ENCODE data around the gene CDH16.
"Not testable (repeated sequence)": the region's sequence is repeated elsewhere in the genome, so short reads cannot be mapped to it uniquely, and the experiment has no call there.

CDH16 gene

DNA sequence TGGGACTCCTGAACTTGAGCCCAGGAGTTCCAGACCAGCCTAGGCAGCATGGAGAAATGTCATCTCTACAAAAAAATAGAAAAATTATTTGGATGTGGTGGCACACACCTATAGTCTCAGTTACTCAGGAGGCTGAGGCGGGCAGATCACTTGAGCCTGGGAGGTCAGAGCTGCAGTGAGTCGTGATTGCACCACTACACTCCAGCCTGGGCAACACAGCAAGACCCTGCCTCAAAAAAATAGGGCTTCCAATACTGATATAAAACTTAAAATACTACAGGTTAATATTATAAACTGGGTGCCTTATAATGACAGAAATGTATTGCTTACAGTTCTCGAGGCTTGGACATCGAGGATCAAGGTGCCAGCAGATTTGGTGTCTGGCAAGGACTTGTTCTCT lies 27.3 kb upstream of the CDH16 start:
- no peak overlapping the region for H3K4me3 ChIP-seq (ENCODE audit: low read depth, low read length)
- TF ChIP-seq, protein P1, sequence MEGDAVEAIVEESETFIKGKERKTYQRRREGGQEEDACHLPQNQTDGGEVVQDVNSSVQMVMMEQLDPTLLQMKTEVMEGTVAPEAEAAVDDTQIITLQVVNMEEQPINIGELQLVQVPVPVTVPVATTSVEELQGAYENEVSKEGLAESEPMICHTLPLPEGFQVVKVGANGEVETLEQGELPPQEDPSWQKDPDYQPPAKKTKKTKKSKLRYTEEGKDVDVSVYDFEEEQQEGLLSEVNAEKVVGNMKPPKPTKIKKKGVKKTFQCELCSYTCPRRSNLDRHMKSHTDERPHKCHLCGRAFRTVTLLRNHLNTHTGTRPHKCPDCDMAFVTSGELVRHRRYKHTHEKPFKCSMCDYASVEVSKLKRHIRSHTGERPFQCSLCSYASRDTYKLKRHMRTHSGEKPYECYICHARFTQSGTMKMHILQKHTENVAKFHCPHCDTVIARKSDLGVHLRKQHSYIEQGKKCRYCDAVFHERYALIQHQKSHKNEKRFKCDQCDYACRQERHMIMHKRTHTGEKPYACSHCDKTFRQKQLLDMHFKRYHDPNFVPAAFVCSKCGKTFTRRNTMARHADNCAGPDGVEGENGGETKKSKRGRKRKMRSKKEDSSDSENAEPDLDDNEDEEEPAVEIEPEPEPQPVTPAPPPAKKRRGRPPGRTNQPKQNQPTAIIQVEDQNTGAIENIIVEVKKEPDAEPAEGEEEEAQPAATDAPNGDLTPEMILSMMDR (IDR thresholded peaks at IDR 0.05; ENCODE audit: borderline replicate concordance, insufficient read depth, low read depth, low read length): no peak

DNA sequence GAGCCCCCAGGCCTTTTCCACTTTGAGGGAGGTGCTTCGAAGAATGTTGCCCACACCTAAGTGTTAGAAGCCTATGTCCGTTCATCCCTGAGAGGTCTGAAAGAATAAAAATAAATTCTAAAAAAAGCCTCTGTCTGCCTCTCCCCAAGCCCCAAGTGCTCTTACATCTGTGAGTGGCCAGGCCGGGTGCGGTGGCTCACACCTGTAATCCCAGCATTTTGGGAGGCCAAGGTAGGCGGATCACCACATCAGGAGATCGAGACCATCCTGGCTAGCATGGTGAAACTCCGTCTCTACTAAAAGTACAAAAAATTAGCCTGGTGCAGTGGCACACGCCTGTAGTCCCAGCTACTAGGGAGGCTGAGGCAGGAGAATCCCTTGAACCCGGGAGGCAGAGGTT lies 26.3 kb upstream of the CDH16 start:
- H3K4me3 ChIP-seq (ENCODE audit: low read depth, low read length): not testable (repeated sequence)

DNA sequence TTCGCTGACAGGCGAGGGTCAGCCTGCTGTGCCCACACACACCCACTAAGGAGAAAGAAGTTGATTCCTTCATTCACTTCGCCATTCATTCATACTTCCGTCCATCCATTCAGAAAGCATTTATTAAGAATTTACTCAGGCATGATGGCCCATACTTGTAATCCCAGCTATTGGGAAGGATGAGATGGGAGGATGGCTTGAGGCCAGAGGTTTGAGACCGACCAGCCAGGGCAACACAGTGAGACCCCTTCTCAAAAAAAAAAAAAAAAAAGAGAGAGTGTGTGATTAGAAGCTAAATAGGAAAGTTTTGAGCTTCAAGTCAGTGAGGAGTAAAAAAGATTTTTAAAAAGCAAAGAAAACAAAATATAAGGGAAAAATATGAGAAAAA lies 25.4 kb upstream of the CDH16 start:
- TF ChIP-seq, protein P1 (IDR thresholded peaks at IDR 0.05; ENCODE audit: borderline replicate concordance, insufficient read depth, low read depth, low read length): no peak
- no peak overlapping the region for H3K4me3 ChIP-seq (ENCODE audit: low read depth, low read length)

DNA sequence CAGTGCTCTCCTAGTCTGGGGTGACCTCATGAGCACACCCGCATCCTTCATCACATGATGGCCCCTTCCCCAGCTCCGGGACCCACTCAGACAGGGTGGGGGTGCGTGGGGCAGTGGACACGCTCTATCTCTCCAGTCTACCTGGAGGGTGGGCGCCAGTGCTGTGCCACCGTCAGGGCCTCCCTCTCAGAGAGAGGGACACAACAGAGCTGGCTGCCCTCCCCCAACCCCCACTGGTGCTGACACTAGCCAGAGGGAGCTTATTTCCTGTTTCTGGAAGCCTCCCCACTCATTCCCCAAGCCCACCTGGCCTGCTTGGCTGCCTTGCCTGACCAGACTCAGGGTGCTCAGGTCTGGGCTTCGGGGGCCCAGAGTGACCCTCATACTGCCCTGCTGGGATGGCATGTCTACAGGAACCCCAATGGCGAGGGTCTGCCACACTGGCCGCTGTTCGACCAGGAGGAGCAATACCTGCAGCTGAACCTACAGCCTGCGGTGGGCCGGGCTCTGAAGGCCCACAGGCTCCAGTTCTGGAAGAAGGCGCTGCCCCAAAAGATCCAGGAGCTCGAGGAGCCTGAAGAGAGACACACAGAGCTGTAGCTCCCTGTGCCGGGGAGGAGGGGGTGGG lies 24.9 kb upstream of the CDH16 start:
- no peak overlapping the region for H3K4me3 ChIP-seq (ENCODE audit: low read depth, low read length)
- TF ChIP-seq, protein P1 (IDR thresholded peaks at IDR 0.05; ENCODE audit: borderline replicate concordance, insufficient read depth, low read depth, low read length): no peak

DNA sequence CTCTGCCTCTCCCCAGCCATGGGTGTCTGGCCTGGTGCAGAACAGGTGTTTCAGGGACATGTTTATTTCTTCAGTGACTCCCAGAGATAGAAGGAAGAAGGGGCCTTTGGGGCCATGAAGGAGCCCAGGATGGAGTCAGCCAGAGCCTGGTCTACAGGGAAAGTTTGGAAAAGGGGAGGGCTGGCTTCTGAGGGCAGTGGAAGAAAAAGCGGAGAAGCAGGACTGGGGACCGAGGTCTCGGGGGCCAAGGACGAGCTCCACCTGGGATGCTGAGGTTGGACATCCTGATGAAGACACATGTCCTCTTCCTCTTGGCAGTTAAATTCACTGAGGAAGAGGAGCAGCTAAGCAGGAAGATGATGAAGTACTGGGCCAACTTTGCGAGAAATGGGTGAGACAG lies 24.3 kb upstream of the CDH16 start:
- no peak overlapping the region for H3K4me3 ChIP-seq (ENCODE audit: low read depth, low read length)
- TF ChIP-seq, protein P1 (IDR thresholded peaks at IDR 0.05; ENCODE audit: borderline replicate concordance, insufficient read depth, low read depth, low read length): no peak

DNA sequence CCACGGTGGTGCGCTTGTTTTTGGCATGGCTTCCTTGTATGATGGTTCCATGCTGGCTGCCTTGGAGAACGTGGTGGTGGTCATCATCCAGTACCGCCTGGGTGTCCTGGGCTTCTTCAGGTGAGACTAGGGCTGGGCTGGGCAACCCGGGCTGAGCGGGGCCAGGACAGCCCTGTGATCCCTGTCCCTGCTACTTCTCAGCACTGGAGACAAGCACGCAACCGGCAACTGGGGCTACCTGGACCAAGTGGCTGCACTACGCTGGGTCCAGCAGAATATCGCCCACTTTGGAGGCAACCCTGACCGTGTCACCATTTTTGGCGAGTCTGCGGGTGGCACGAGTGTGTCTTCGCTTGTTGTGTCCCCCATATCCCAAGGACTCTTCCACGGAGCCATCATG lies 21.6 kb upstream of the CDH16 start:
- TF ChIP-seq, protein P1 (IDR thresholded peaks at IDR 0.05; ENCODE audit: borderline replicate concordance, insufficient read depth, low read depth, low read length): no peak

DNA sequence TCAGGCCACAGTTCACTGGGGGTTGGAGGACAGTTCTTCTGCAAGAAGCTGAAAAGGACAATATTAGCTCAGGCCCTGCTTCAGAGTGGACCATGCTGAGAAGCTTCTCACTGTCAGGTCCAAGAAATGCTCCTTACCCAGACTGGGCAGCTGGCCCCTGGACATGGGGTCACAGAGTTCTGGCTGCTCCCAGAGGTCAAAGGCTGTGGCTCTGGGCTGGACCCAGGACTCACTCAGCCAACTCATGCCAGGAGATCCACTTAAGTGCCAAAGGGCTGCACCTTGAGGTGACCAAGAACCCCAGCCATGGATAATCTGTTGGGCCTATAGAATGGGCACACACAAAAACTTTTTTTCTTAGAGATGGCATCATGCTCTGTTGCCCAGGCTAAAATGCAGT lies 20.7 kb upstream of the CDH16 start:
- H3K4me3 ChIP-seq (ENCODE audit: low read depth, low read length): no peak overlapping the region
- TF ChIP-seq, protein P1 (IDR thresholded peaks at IDR 0.05; ENCODE audit: borderline replicate concordance, insufficient read depth, low read depth, low read length): no peak

More for the DNA sequence above, 21.6 kb upstream of the CDH16 start:
- H3K4me3 ChIP-seq (ENCODE audit: low read depth, low read length): no peak overlapping the region
